T-helper 17 cell (primary cell): ENCODE results near the gene WDR82. TPM values are rescaled to one million over a fixed set of nuclear protein-coding genes. Genes with fewer than 3 reads are reported as not detected.
A peak's percentile ranks its signal among the peaks of the same experiment; 100 is the strongest.
"Not testable (repeated sequence)": the region's sequence is repeated elsewhere in the genome, so short reads cannot be mapped to it uniquely, and the experiment has no call there.

Experiments
- ATAC-seq: fragments of 150-1000 bp; cut with Tn5 transposase; 2 replicates; pipeline ENCODE4 v1.10.0; 2021; ENCODE audit warnings: mild to moderate bottlenecking, moderate library complexity
- DNase-seq, 3 donors: peaks; one replicate each; pipeline versions ENCODE4 v3.0.0 to v3.0.0-alpha.2; 2020 to 2021
- H3K9me3 ChIP-seq: one replicate; pipeline ENCODE4 v1.7.0; 2013; ENCODE audit warnings: low read length, mild to moderate bottlenecking; ENCODE audit not compliant: control insufficient read depth, poor library complexity, severe bottlenecking
- H3K27ac Mint-ChIP-seq: one replicate; pipeline ENCODE4 v1.8.0; 2022; ENCODE audit warnings: mild to moderate bottlenecking, moderate library complexity, mixed read lengths
- H3K27me3 Mint-ChIP-seq: one replicate; pipeline ENCODE4 v1.8.0; 2022; ENCODE audit warnings: mixed read lengths
- H3K36me3 Mint-ChIP-seq: one replicate; pipeline ENCODE4 v1.8.0; 2022; ENCODE audit warnings: low read depth, mixed read lengths
- H3K4me1 Mint-ChIP-seq: one replicate; pipeline ENCODE4 v1.8.0; 2022; ENCODE audit warnings: mild to moderate bottlenecking, mixed read lengths
- H3K4me3 Mint-ChIP-seq: one replicate; pipeline ENCODE4 v1.8.0; 2022; ENCODE audit warnings: mild to moderate bottlenecking, moderate library complexity, mixed read lengths
- total RNA-seq, 4 donors: library from RNA in 2 of 4; stranded (reverse) in 2 of 4; gene quantifications; one replicate each; pipeline ENCODE4 v1.2.3 and lab custom pipeline; 2022 to 2026

Gene WDR82
- total RNA-seq, 2 donors from 2014 or later = 109 to 114 TPM

GRCh38 chr3:52274781-52275180 is 3.7 kb downstream of the WDR82 start:
- Mint-ChIP-seq H3K27ac (peak overlapping the region; percentile 100), H3K4me3 (peak overlapping the region; percentile 100), H3K36me3 (peaks cover 13% of the 10 kb centered on the region), H3K4me1 (peaks cover 72% of the 10 kb centered on the region)
- not testable (repeated sequence) for H3K9me3 ChIP-seq, H3K27me3 Mint-ChIP-seq, ATAC-seq, DNase-seq

- H3K9me3 ChIP-seq = no peaks in the 10 kb centered on the region
- Mint-ChIP-seq H3K4me3 (peak overlapping the region; percentile 100), H3K27ac (peak overlapping the region; percentile 100), H3K27me3 (no peaks in the 10 kb centered on the region), H3K36me3 (peaks cover 10% of the 10 kb centered on the region), H3K4me1 (peaks cover 71% of the 10 kb centered on the region)
- no peak for DNase-seq
- ATAC-seq = peak; percentile 32
Measured at GRCh38 chr3:52272831-52273230, 5.6 kb downstream of the WDR82 start.

GRCh38 chr3:52272172-52272571 is 6.3 kb downstream of the WDR82 start:
- not testable (repeated sequence) for H3K9me3 ChIP-seq, ATAC-seq, DNase-seq, H3K27me3 Mint-ChIP-seq
- H3K4me3 Mint-ChIP-seq = peak overlapping the region; percentile 81
- peaks cover 72% of the 10 kb centered on the region for H3K4me1 Mint-ChIP-seq
- peaks cover 10% of the 10 kb centered on the region for H3K36me3 Mint-ChIP-seq
- H3K27ac Mint-ChIP-seq = peak overlapping the region; percentile 100

- Mint-ChIP-seq H3K4me1 (peaks cover 64% of the 10 kb centered on the region), H3K27me3 (no peaks in the 10 kb centered on the region), H3K36me3 (peaks cover 6% of the 10 kb centered on the region), H3K27ac (peak overlapping the region; percentile 100), H3K4me3 (peak overlapping the region; percentile 81)
- no peak for ATAC-seq
- DNase-seq = no peak
- H3K9me3 ChIP-seq = no peaks in the 10 kb centered on the region
Measured at GRCh38 chr3:52270252-52270754, 8.1 kb downstream of the WDR82 start.

- Mint-ChIP-seq H3K27ac (peak overlapping the region; percentile 100), H3K36me3 (peaks cover 6% of the 10 kb centered on the region), H3K4me1 (peaks cover 62% of the 10 kb centered on the region), H3K27me3 (no peaks in the 10 kb centered on the region), H3K4me3 (peak overlapping the region; percentile 81)
- H3K9me3 ChIP-seq = no peaks in the 10 kb centered on the region
- no peak for ATAC-seq
- DNase-seq = no peak
Measured at GRCh38 chr3:52269776-52270175, 8.7 kb downstream of the WDR82 start.

GRCh38 chr3:52268036-52268435 is 10.4 kb downstream of the WDR82 start:
- peak; percentile 53 for ATAC-seq
- no peaks in the 10 kb centered on the region for H3K9me3 ChIP-seq
- peak overlapping the region; percentile 62 for H3K4me3 Mint-ChIP-seq
- H3K36me3 Mint-ChIP-seq = peaks cover 20% of the 10 kb centered on the region
- H3K27me3 Mint-ChIP-seq = no peaks in the 10 kb centered on the region
- H3K4me1 Mint-ChIP-seq = peaks cover 62% of the 10 kb centered on the region
- DNase-seq = peak in 1 of 3 donors; percentile 49
- H3K27ac Mint-ChIP-seq = peak overlapping the region; percentile 100

- DNase-seq = no peak
- Mint-ChIP-seq H3K27me3 (no peaks in the 10 kb centered on the region), H3K27ac (no peak overlapping the region), H3K4me1 (peaks cover 62% of the 10 kb centered on the region), H3K36me3 (peaks cover 25% of the 10 kb centered on the region), H3K4me3 (no peak overlapping the region)
- no peaks in the 10 kb centered on the region for H3K9me3 ChIP-seq
- no peak for ATAC-seq
Measured at GRCh38 chr3:52265387-52265786, 13.1 kb downstream of the WDR82 start.

- Mint-ChIP-seq H3K36me3 (peaks cover 26% of the 10 kb centered on the region), H3K27me3 (no peaks in the 10 kb centered on the region), H3K4me3 (peak overlapping the region; percentile 7), H3K4me1 (peaks cover 54% of the 10 kb centered on the region), H3K27ac (peak overlapping the region; percentile 92)
- ATAC-seq = peak; percentile 60
- H3K9me3 ChIP-seq = no peaks in the 10 kb centered on the region
- DNase-seq = no peak
Measured at GRCh38 chr3:52262447-52262846, 16.0 kb downstream of the WDR82 start.

GRCh38 chr3:52259448-52259847 is 19.0 kb downstream of the WDR82 start:
- ATAC-seq (no peak), DNase-seq (no peak)
- peak overlapping the region; percentile 76 for H3K27ac Mint-ChIP-seq
- H3K36me3 Mint-ChIP-seq = peaks cover 27% of the 10 kb centered on the region
- H3K9me3 ChIP-seq = no peaks in the 10 kb centered on the region
- H3K4me1 Mint-ChIP-seq = peaks cover 52% of the 10 kb centered on the region
- H3K27me3 Mint-ChIP-seq = no peaks in the 10 kb centered on the region
- H3K4me3 Mint-ChIP-seq = no peak overlapping the region

GRCh38 chr3:52259035-52259434 is 19.4 kb downstream of the WDR82 start:
- no peak overlapping the region for H3K4me3 Mint-ChIP-seq
- peaks cover 52% of the 10 kb centered on the region for H3K4me1 Mint-ChIP-seq
- no peak for DNase-seq
- peaks cover 22% of the 10 kb centered on the region for H3K36me3 Mint-ChIP-seq
- H3K27me3 Mint-ChIP-seq = no peaks in the 10 kb centered on the region
- ATAC-seq = no peak
- H3K27ac Mint-ChIP-seq = peak overlapping the region; percentile 76
- H3K9me3 ChIP-seq = no peaks in the 10 kb centered on the region

GRCh38 chr3:52257911-52258310 is 20.5 kb downstream of the WDR82 start:
- H3K27me3 Mint-ChIP-seq = no peaks in the 10 kb centered on the region
- no peak for ATAC-seq
- DNase-seq = no peak
- H3K27ac Mint-ChIP-seq = peak overlapping the region; percentile 76
- no peaks in the 10 kb centered on the region for H3K9me3 ChIP-seq
- H3K36me3 Mint-ChIP-seq = peaks cover 13% of the 10 kb centered on the region
- peaks cover 53% of the 10 kb centered on the region for H3K4me1 Mint-ChIP-seq
- no peak overlapping the region for H3K4me3 Mint-ChIP-seq

GRCh38 chr3:52256622-52257021 is 21.8 kb downstream of the WDR82 start:
- Mint-ChIP-seq H3K4me1 (peaks cover 52% of the 10 kb centered on the region), H3K27me3 (no peaks in the 10 kb centered on the region), H3K36me3 (peaks cover 11% of the 10 kb centered on the region), H3K27ac (peak overlapping the region; percentile 76), H3K4me3 (peak overlapping the region; percentile 66)
- DNase-seq = no peak
- no peaks in the 10 kb centered on the region for H3K9me3 ChIP-seq
- ATAC-seq = no peak

- Mint-ChIP-seq H3K4me1 (peaks cover 49% of the 10 kb centered on the region), H3K36me3 (peaks cover 11% of the 10 kb centered on the region), H3K4me3 (no peak overlapping the region), H3K27ac (peak overlapping the region; percentile 96), H3K27me3 (no peaks in the 10 kb centered on the region)
- H3K9me3 ChIP-seq = no peaks in the 10 kb centered on the region
- DNase-seq (no peak), ATAC-seq (no peak)
Measured at GRCh38 chr3:52256159-52256558, 22.3 kb downstream of the WDR82 start.

GRCh38 chr3:52254608-52255007 is 23.8 kb downstream of the WDR82 start:
- no peaks in the 10 kb centered on the region for H3K27me3 Mint-ChIP-seq
- H3K4me1 Mint-ChIP-seq = peaks cover 53% of the 10 kb centered on the region

More at GRCh38 chr3:52254608-52255007, 23.8 kb downstream of the WDR82 start:
- Mint-ChIP-seq H3K27ac (peak overlapping the region; percentile 96), H3K36me3 (peaks cover 7% of the 10 kb centered on the region), H3K4me3 (peak overlapping the region; percentile 21)
- no peak for ATAC-seq
- DNase-seq = no peak
- no peaks in the 10 kb centered on the region for H3K9me3 ChIP-seq
